ENCODE results near the gene PCSK1. TPM values are rescaled to one million over a fixed set of nuclear protein-coding genes. Genes with fewer than 3 reads are reported as not detected.

PCSK1 gene
- total RNA-seq, 6 experiments from 2014 or later = not detected

- Histone ChIP-seq H3K27ac (no peak overlapping the region), H3K27me3 (no peaks in the 10 kb centered on the region), H3K36me3 (no peaks in the 10 kb centered on the region), H3K4me3 (no peak overlapping the region), H3K4me1 (no peaks in the 10 kb centered on the region), H3K9me3 (no peaks in the 10 kb centered on the region)
- DNase-seq = no peak
- intact Hi-C loops (cut with DNase I) = no loop called here
- no peak for TF ChIP-seq POLR2A (IDR thresholded peaks at IDR 0.05)
- no peak for TF ChIP-seq CTCF (IDR thresholded peaks at IDR 0.05)
- WGBS (ENCODE audit: insufficient coverage, low coverage, low lambda C conversion rate, missing lambda C conversion rate) = 79% methylated on average over 3 of the region's 3 CpGs
- no peak for ATAC-seq
These were observed 43.6 kb upstream of the PCSK1 start for GRCh38 chr5:96476654-96477053.

- DNase-seq = no peak
- intact Hi-C loops (cut with DNase I) = no loop called here
- H3K27ac ChIP-seq = no peak overlapping the region
- no peaks in the 10 kb centered on the region for H3K27me3 ChIP-seq
- H3K4me3 ChIP-seq = no peak overlapping the region
- H3K36me3 ChIP-seq = no peaks in the 10 kb centered on the region
- 70% methylated on average over 3 of the region's 4 CpGs for WGBS (ENCODE audit: insufficient coverage, low coverage, low lambda C conversion rate, missing lambda C conversion rate)
- TF ChIP-seq CTCF (IDR thresholded peaks at IDR 0.05) = no peak
- TF ChIP-seq POLR2A (IDR thresholded peaks at IDR 0.05) = no peak
- H3K4me1 ChIP-seq = no peaks in the 10 kb centered on the region
- ATAC-seq = no peak
- no peaks in the 10 kb centered on the region for H3K9me3 ChIP-seq
These were observed 41.0 kb upstream of the PCSK1 start for GRCh38 chr5:96474073-96474472.

- Histone ChIP-seq H3K36me3 (no peaks in the 10 kb centered on the region), H3K4me3 (no peak overlapping the region), H3K4me1 (no peaks in the 10 kb centered on the region), H3K9me3 (no peaks in the 10 kb centered on the region), H3K27me3 (no peaks in the 10 kb centered on the region), H3K27ac (no peak overlapping the region)
- ATAC-seq (no peak), DNase-seq (no peak)
- no peak for TF ChIP-seq POLR2A (IDR thresholded peaks at IDR 0.05)
- no peak for TF ChIP-seq CTCF (IDR thresholded peaks at IDR 0.05)
- intact Hi-C loops (cut with DNase I) = no loop called here
- WGBS (ENCODE audit: insufficient coverage, low coverage, low lambda C conversion rate, missing lambda C conversion rate) = 43% methylated on average over 1 of the region's 1 CpG
These were observed 40.1 kb upstream of the PCSK1 start for GRCh38 chr5:96473155-96473554.

- DNase-seq (no peak), ATAC-seq (no peak)
- TF ChIP-seq POLR2A (IDR thresholded peaks at IDR 0.05) (no peak), CTCF (IDR thresholded peaks at IDR 0.05) (no peak)
- H3K4me1 ChIP-seq = no peaks in the 10 kb centered on the region
- no peaks in the 10 kb centered on the region for H3K36me3 ChIP-seq
- H3K27me3 ChIP-seq = no peaks in the 10 kb centered on the region
- no peaks in the 10 kb centered on the region for H3K9me3 ChIP-seq
- H3K4me3 ChIP-seq = no peak overlapping the region
- 69% methylated on average over 1 of the region's 1 CpG for WGBS (ENCODE audit: insufficient coverage, low coverage, low lambda C conversion rate, missing lambda C conversion rate)
- no peak overlapping the region for H3K27ac ChIP-seq
- intact Hi-C loops (cut with DNase I) = no loop called here
These were observed 37.7 kb upstream of the PCSK1 start for GRCh38 chr5:96470785-96471184.

- Histone ChIP-seq H3K36me3 (no peaks in the 10 kb centered on the region), H3K4me1 (no peaks in the 10 kb centered on the region), H3K27me3 (no peaks in the 10 kb centered on the region), H3K27ac (no peak overlapping the region), H3K9me3 (no peaks in the 10 kb centered on the region), H3K4me3 (no peak overlapping the region)
- no peak for DNase-seq
- TF ChIP-seq CTCF (IDR thresholded peaks at IDR 0.05) (no peak), POLR2A (IDR thresholded peaks at IDR 0.05) (no peak)
- intact Hi-C loops (cut with DNase I) = no loop called here
- no peak for ATAC-seq
- WGBS (ENCODE audit: insufficient coverage, low coverage, low lambda C conversion rate, missing lambda C conversion rate) = 80% methylated on average over 5 of the region's 5 CpGs
These were observed 35.9 kb upstream of the PCSK1 start for GRCh38 chr5:96468956-96469355.

Data from right lobe of liver (tissue), 6 donors.